GM21786 (cell line): ENCODE results near the gene ICA1.
"Not testable (repeated sequence)": the region's sequence is repeated elsewhere in the genome, so short reads cannot be mapped to it uniquely, and the experiment has no call there.

Experiments used
- ATAC-seq: cut with Tn5 transposase; IDR thresholded peaks from one replicate; pipeline ENCODE4 v1.9.1; 2021; ENCODE audit not compliant: unreplicated experiment

The ICA1 gene

DNA sequence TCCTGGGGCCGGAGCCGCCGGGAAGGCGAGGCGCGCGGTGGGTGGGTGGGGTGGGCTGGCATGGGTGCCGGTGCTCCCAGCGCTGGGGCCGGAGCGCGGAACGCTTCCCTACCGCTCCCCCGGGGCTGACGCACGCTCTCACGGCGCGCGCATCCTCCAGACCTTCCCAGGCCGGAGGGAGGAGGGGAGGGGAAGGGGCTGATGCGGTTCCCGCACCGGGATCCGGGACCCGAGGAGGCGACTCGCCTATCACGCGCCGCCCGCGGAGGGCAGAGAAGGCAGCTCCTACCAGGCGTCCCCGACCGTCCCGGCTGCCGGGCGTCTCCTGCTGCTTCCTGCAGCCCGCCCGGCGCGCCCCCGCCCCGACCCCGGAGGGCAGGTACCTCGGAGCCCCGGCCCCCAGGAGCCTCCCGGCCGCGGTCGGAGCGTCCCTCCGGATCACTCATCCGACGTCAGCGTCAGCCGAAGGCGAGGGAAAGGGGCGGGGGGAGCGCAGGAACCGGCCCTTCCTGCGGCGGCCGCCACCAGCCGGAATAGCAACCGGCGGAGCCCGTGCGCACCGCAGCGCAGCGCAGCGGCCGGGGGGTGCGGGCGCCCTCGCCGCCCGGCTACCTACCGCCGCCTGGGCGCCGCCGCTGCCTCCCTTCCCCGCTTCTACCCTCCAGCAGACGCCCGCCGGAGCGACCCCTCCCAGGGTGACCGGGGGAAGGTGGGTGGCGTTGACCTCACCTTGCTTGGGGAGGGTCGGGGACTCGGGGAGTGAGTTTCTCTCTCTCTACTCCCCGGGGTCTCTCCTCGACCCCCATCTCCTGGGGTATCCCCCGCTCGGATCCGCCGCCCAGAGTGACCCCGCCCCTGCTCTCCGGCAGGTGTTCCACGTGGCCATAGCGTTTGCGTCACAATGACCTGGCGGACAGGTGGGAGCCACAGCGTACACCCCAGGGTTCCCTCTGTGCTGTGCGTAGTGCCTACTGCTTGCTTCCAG is at the start of gene ICA1:
TSS of gene ICA1 (minus strand) at position 457 of the 985 bp plus-strand sequence. CDS start 26,241 bp downstream, outside the sequence.
- peak; percentile 43 for ATAC-seq

DNA sequence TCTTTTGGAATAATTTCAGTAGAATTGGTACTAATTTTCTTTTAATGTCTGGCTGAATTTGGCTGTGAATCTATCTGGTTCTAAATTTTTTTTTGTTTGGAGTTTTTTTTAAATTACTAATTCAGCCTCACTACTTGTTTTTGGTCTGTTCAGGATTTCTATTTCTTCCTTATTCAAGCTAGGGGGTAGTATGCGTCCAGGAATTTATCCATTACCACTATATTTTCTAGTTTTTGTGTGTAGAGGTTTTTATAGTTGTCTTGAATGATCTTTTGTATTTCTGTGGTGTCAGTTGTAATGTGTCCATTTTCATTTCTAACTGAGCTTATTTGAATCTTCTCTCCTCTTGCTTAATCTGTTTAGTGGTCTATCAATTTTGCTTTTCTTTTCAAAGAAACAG is 48.9 kb upstream of the ICA1 start:
- no peak for ATAC-seq

DNA sequence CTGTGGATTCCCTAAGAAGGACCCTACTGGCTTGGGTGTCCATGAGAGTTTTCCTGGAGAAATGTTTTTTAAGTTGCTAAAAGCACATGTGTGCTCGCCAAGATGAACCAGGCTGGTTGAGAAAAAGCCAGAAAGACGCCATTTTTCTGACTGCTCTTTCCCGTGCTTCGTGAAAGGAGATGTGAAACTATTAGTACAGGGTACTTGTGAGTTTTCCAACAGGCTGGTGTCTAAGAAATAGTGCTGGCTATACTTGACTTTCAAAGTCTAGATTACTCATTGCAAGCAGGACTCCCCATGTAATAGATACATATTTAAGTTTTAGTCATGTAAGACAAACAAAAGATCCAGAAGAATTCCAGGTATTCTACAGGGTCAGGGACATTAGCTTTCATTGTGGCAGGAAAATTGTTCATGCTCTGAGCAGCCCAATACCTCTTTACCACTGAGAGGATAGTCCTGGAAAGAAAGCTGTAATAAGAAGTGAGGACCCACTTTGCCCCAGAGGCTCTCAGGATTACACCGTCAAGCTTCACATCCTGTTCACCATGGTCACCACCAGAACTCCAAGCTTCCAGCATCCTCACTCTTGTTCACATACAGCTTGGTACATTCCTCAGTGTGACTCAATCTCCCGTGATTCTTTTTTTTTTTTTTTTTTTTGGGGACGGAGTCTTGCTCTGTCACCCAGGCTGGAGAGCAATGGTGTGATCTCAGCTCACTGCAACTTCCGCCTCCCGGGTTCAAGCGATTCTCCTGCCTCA is 43.8 kb upstream of the ICA1 start:
- ATAC-seq = no peak

DNA sequence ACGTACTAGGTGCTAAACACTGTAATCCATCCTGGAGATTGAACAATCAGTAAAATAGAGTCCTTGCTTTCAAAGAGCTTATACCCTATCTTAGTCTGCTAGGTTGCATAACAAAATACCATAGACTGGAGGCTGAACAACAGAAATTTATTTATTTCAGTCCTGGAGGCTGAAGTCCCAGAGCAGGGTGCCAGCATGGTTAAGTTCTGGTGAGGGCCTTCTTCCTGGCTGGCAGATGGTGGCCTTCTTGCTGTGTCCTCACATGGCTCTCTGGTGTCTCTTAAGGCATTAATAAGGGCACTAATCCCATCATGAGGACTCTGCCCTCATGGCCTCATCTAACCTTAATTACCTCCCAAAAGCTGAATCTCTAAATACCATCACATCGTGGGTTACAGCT is 43.1 kb upstream of the ICA1 start:
- ATAC-seq = no peak

DNA sequence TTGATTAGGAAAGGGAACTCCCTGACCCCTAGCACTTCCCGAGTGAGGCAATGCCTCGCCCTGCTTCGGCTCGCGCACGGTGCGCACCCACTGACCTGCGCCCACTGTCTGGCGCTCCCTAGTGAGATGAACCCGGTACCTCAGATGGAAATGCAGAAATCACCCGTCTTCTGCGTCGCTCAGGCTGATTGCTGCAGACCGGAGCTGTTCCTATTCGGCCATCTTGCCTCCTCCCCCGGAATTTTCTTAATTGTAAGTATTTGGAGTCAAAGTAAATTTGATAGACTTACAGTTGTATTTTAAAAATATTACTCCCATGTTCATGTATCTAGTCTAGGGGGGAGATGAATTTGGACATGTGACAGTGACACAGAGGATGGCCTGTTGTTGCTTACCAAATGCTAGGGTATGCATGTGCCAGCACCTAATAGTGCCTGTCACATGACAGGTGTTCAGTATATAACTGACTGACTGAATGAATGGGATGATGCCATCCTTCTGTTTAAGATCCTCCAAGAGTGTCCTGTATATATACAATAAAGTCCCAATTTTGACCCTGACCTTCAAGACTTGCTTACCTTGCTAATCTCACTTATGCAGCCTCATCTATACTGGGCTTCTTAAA is 42.0 kb upstream of the ICA1 start:
- ATAC-seq = no peak

DNA sequence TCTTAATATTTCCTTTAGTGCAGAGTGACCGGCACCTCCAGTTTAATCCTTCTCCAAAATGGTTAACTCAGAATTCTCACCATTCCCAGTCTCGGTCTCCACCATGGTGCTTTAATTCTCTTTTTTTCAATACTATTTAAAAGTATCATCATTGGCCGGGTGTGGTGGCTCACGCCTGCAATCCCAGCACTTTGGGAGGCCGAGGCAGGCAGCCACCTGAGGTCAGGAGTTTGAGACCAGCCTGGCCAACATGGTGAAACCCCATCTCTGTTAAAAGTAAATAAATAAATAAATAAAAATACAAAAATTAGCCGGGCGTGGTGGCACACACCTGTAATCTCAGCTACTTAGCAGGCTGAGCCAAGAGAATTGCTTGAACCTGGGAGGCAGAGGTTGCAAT is 35.1 kb upstream of the ICA1 start:
- ATAC-seq = not testable (repeated sequence)

DNA sequence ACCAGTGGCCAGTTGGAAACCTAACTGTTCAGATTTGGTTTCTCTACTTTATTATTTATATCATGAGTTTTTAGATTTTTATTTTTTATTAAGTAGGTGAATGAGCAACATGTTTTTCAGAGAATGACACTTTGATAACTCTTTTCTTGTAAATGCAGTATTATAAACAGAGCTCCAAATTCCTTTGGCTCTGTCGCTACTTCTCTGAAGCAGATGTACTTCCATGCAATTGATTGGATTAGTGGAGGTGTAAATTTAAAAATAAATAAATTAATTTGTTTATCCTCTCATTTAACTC is 34.3 kb upstream of the ICA1 start:
- ATAC-seq = no peak

DNA sequence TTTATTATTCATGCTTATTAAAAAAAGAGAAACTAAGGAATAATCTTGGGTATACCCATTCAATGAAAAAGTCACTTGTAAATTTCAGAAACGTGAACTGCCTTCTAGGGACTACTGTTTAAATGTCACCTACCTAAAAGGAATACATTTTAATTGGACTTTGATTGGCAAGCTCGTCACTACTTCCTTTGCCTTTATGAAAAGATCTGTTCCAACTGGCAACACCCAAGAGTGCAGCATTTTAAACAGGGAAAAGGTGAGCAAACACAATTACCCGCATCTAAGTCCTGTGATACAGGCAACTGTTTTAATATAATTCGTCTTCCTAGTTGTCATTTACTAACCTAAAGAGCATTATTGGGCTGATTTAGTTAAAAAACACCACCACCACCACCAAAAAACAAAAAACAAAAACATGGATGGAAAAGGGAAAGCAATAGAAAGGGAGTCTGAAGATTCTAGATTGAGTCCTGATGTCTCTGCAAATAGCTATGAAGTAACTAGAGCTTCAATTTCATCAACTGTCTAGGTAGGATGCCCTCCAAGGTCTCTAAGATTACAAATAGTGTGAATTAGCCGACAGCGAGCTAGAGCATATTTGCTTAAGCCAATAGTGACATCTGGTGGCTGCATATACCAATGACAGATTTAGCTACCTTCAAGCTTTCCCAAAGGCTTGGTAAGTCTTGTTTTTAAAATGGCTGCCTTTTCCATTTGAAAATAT is 33.8 kb upstream of the ICA1 start:
- ATAC-seq = peak; percentile 97

DNA sequence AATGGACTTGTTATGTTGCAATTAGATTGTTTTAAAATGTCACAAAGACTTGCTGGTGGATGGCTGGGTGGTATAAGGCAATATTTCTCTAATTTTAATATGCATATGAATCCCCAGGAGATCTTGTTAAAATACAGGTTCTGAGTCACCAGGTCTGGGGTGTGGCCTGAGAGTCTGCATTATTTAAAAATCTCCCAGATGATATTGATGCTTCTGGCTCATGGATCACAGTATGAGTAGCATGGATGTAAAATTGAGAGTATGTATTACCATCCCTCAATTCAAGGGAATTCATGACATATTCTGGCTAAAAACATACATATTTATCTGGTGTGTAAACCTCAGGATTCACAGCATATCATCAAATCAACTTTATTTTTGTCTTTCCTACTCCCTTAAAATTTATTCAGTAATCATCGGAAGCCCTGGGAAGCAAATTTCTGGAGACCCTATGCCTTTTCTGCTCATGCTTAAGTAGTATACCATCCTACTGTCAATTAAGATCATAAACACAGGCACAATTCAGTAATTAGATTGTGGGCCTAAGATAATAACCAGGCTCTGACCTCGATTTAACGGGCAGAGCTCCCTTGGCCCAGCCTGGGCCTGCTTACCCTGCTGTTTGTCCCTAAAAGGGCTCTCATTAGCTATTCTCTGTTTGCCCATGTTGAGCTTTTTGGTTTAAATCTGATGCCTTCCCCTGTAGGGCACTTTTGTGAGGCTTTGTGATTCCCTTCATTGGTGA is 29.6 kb upstream of the ICA1 start:
- no peak for ATAC-seq

DNA sequence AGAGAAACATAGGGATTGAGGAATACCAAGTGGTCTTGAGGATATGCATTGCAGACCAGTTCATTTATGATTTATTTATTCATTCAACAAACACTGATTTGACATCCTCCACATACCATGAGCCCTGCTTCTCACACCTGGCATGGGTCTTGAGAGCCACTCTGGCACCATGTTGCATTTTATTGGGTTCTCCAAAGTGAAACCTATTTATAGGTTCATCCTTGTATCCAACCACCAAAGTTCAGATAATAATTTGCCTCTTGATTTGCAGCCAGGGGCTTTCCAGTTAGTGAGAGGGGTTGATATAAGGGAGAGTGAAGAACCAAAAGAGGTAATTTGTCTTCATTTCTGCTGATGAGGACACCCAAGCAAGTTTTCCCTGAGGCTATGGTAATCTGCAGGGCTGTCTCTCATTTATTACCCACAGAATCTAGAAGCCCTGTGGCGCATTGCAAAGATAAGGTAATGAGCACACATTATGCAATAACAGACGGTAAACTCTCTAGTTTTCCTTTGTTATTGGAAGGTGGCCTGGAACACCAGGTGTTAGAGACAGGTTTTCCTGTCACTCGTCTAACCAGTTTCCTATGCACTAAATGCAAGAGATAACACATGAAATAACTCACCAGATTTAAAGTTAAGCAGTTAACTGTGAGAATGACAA is 28.8 kb upstream of the ICA1 start:
- ATAC-seq = no peak

DNA sequence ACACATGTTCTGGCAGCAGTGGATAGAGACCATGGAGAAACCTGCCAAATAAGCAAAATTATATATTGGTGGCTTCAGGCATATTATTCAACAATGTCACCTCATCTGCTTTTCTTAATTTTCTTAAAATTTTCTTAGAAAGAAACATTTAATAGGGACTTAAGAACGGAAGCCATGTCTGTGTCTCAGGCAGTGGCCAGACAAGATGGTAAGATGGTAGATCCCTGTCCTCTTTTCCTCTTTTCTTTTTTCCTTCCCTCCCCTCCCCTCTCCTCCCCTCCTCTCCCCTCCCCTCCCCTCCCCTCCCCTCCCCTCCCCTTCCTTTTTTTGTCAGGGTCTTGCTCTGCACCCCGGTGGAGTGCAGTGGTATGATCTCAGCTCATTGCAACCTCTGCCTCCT is 24.2 kb upstream of the ICA1 start:
- no peak for ATAC-seq

DNA sequence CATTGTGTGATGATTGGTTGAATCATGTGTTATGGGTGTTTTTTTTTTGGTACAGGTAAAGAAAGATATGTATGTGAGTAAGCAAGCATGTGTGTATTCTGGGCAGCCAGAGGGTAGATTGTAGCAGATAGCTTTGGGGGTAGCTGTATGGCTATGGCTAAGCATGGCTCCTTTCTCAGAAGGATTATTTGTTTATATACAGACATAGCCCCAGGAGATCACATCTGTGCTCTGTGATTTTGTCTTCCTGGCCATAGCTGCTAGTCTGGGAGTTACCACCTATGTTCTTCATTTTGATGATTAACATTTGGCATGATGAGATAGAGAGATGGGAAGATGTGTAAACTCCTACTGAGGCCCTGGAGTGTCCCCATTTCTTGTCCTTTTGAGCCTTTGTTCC is 23.2 kb upstream of the ICA1 start:
- no peak for ATAC-seq

DNA sequence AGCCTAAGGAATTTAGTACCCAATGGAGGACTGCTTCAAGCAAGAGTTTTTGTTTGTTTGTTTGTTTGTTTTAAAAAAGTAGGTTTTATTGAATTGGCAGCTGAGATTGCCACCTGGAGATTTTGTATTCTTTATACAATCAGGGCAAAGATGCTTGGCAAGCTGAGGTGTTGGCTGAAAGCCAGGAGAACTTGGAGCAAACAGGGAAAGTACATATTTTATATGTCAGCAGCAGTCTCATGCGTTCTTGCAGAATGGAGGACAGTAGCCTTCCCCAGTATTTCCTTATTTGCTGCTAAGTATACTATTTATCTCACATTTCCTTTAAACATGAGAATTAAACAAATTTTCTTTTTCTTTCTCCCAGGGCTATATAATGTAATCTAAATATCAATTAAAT is 22.6 kb upstream of the ICA1 start:
- ATAC-seq = no peak

DNA sequence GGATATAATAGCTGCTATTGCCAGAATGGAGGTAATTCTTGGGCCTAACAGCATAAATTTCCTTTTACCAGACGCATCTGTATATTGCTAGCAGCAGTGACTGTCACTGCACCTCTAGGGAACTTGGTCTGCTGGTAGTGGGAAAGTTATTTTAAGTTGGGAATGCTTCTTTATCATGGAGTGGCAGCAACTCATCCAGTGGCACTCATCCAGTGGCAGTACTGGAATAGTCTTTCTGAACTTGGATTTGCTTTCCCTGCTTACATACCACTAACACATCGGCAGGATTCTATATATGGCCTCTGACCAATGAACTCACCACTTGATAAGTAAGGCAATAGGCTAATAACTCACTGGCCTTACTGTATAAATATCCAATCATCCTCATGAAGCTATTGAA is 22.0 kb upstream of the ICA1 start:
- ATAC-seq = no peak

DNA sequence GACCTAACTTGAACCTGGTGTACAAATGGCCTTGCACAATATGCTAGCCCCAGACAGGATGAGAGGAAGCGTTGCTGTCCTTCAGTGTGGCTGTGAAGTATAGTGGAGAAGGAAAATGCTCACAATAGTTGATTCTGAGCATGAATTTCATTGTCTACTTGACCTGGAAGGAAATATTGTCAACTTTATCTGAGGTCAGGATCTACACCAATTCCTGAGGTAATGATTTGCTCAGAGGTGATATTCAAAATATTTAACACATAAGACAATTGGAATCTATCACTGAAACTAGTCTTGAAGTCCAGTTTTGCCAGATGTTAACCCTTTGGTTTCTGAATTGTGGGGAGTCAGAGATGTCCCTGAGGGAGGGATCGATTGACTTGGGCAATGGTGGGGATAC is 20.9 kb upstream of the ICA1 start:
- no peak for ATAC-seq

DNA sequence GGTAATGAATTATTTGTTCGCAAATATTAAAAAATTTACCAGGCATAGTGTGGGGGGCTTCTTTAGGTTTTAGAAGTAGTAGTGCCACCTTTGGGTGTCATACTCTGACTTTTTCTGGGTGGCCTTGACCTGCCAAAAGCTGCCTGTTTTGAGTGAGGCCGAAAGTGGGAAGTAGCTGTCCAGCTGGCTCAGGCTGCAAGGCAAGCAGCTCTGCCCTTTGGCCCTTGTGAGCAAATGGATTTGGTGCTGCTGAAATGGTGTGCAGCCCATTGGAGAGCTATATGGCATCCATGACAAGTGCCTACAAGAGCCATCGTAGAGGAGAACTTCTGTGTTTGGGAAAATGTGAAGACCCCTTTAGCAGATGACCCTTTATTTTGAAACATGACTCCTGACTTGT is 20.2 kb upstream of the ICA1 start:
- no peak for ATAC-seq

DNA sequence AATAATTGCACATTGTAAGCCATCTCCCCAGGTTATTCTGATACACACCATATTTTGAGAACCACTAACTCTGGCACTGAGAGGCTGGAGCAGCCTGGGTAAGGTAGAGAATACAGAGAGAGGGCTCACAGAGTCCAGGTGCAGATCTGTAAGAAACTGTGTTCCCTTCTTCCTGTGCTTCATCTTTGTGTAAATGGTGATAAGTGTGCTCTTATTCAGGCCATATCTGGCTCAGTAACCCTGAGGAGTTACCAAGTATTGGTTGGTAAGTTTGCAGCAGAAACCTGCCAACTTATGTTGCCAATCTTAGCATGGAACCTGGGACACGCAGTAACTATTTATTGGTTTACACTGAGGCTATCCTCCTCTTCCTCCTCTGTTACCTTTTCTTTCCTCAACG is 16.2 kb upstream of the ICA1 start:
- ATAC-seq = no peak

DNA sequence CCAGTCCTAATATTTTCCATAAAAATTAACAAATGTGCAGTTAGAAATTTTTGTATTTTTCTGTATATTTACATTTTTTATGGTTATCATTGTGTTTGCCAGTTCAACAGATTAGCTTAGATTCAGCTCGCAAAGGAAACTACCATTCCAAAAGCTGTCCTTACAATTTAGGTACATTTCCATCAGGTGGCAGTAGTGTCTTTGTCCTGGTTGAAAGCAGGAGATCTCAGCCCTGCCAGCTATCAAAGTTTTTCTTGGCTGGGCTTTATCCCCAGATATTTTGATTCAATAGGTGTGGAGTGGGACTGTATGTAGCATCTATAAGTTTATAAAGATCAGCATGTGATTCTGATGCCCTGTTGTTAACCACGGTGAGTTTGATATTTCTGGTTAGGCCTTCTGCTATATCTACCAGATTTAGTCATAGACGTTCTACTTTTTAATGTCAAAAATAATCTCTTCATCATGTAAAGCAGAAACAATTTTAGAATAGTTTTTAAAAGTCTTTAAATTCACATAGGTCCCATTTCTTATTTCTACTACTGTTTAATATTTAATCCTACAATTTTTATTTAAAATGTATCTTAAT is 15.5 kb upstream of the ICA1 start:
- no peak for ATAC-seq

DNA sequence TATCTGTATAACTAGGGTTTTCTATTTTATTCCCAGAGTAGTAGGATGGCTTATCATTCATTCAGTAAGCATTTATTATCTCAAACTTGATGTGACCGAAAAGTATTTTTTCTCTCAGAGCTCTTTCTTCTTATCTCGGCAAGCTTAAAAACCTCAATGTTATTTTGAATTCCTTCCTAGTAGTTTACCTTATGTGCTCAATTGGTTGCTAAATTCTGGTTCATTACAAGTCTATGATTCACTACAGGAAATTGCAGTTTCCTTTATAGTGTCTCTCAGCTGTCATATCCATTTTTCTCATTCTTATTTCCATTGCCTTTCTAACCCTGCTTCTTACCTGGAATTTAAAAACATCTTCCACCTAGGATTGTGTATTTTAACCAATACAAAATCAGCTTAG is 12.6 kb upstream of the ICA1 start:
- no peak for ATAC-seq

DNA sequence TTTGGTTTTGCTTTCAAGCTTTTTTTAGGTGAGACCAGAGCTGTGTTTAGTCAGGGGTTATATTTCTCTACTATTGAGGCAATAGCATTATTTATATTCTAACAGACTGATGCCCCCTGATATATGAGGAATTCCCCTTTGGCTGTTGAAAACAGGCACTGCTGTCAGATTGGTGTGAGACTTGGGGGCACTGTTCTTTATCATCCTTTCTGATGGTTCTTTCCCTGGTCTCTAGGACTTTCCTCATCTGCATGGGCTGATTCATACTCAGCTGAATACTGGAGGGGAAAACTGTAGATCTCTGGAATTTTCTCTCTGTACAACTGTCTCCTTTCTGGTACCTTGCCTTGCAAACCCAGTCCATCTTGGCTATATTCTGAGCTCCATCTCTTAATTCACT is 10.0 kb upstream of the ICA1 start:
- ATAC-seq = no peak
